Measurements from ENCODE around the gene EXT2. TPM values are rescaled to one million over a fixed set of nuclear protein-coding genes. Genes with fewer than 3 reads are reported as not detected.

EXT2 gene
- total and polyA plus RNA-seq, 2 experiments from 2014 or later: 15.9 to 48.6 TPM

GRCh38 chr11:44186321-44186930 lies 90.9 kb downstream of the EXT2 start (continued):
- TF ChIP-seq ZNF462 (CRISPR knock-in tag; IDR thresholded peaks at IDR 0.05): no peak
- no peak for TF ChIP-seq ETS1 (IDR thresholded peaks at IDR 0.05)
- no peak for TF ChIP-seq EZH2 (IDR thresholded peaks at IDR 0.05; ENCODE audit: low read depth, unreplicated experiment)

- ATAC-seq (no peak), DNase-seq (ENCODE audit: low spot score) (no peak)
- Mint-ChIP-seq H3K4me3 (no peak overlapping the region), H3K36me3 (ENCODE audit: low read depth) (peaks cover 34% of the 10 kb centered on the region), H3K27me3 (ENCODE audit: insufficient read depth, low read depth, poor library complexity) (peaks cover 8% of the 10 kb centered on the region), H3K9me3 (peaks cover 29% of the 10 kb centered on the region), H3K4me1 (peaks cover 20% of the 10 kb centered on the region), H3K27ac (no peak overlapping the region)
- H4K20me1 ChIP-seq (replicated peaks; ENCODE audit: insufficient read depth): no peaks in the 10 kb centered on the region
- no peak overlapping the region for H3K27ac ChIP-seq (ENCODE audit: low read depth)
- H3K4me1 ChIP-seq (ENCODE audit: insufficient read depth): peaks cover 18% of the 10 kb centered on the region
- H3K9me2 ChIP-seq (ENCODE audit: insufficient read depth): no peaks in the 10 kb centered on the region
- H3K4me3 ChIP-seq: no peak overlapping the region
- no peaks in the 10 kb centered on the region for H3K27me3 ChIP-seq (ENCODE audit: insufficient read depth)
- no peak overlapping the region for H3K4me2 ChIP-seq
- H3K79me2 ChIP-seq (replicated peaks; ENCODE audit: insufficient read depth): 0 out of 2 replicates have a peak, but pooled peaks cover 5% of the 10 kb centered on the region
- H3K36me3 ChIP-seq (ENCODE audit: insufficient read depth): 0 out of 2 replicates have a peak, but pooled peaks cover 4% of the 10 kb centered on the region
- H3F3A ChIP-seq (replicated peaks; ENCODE audit: low read depth): no peaks in the 10 kb centered on the region
- H2AFZ ChIP-seq: no peak overlapping the region
- TF ChIP-seq ZNF462 (CRISPR knock-in tag; IDR thresholded peaks at IDR 0.05): no peak
- TF ChIP-seq EZH2phosphoT487 (IDR thresholded peaks at IDR 0.05; ENCODE audit: unreplicated experiment): no peak
- TF ChIP-seq JUNB (IDR thresholded peaks at IDR 0.05; ENCODE audit: unreplicated experiment): no peak
Observed at GRCh38 chr11:44188643-44189042, 93.2 kb downstream of the EXT2 start.
